Endodermal cell (in vitro differentiated cells): Measurements from ENCODE around the gene IER2. TPM values are rescaled to one million over a fixed set of nuclear protein-coding genes. Genes with fewer than 3 reads are reported as not detected.
A peak's percentile ranks its signal among the peaks of the same experiment; 100 is the strongest.

Experiments used
- DNase-seq: peaks from one replicate; pipeline ENCODE4 v3.0.0-alpha.2; 2017
- H3K27ac ChIP-seq: 2 replicates; pipeline ENCODE4 v1.5.1; 2013; ENCODE audit warnings: mild to moderate bottlenecking, low read depth, low read length, moderate library complexity
- H3K27me3 ChIP-seq: 2 replicates; pipeline ENCODE4 v1.6.1; 2013; ENCODE audit warnings: mild to moderate bottlenecking, low read length, moderate library complexity; ENCODE audit not compliant: insufficient read depth, control insufficient read depth, poor library complexity, severe bottlenecking
- H3K36me3 ChIP-seq: 2 replicates; pipeline ENCODE4 v1.7.0; 2013; ENCODE audit warnings: mild to moderate bottlenecking, low read length, moderate library complexity; ENCODE audit not compliant: control insufficient read depth, insufficient read depth
- H3K4me1 ChIP-seq: one replicate; pipeline ENCODE4 v1.7.0; 2013; ENCODE audit warnings: low read length; ENCODE audit not compliant: control insufficient read depth, insufficient read depth
- H3K4me3 ChIP-seq: 2 replicates; pipeline ENCODE4 v1.5.1; 2013; ENCODE audit warnings: mild to moderate bottlenecking, low read length, moderate library complexity
- H3K9ac ChIP-seq: 2 replicates; pipeline ENCODE4 v1.6.1; 2013; ENCODE audit warnings: mild to moderate bottlenecking, low read length, moderate library complexity; ENCODE audit not compliant: poor library complexity, severe bottlenecking; ENCODE audit errors: extremely low read depth
- H3K9me3 ChIP-seq: 2 replicates; pipeline ENCODE4 v1.6.1; 2013; ENCODE audit warnings: mild to moderate bottlenecking, low read length, moderate library complexity; ENCODE audit not compliant: control insufficient read depth
- H3K27ac Mint-ChIP-seq: 2 replicates; pipeline ENCODE4 v1.8.0; 2020; ENCODE audit warnings: mixed read lengths
- H3K27me3 Mint-ChIP-seq: 2 replicates; pipeline ENCODE4 v1.8.0; 2021; ENCODE audit warnings: mild to moderate bottlenecking, mixed read lengths; ENCODE audit not compliant: insufficient read depth
- H3K36me3 Mint-ChIP-seq: 2 replicates; pipeline ENCODE4 v1.8.0; 2020; ENCODE audit warnings: low read depth, mixed read lengths
- H3K4me1 Mint-ChIP-seq: 2 replicates; pipeline ENCODE4 v1.8.0; 2020; ENCODE audit warnings: mixed read lengths
- H3K4me3 Mint-ChIP-seq: 2 replicates; pipeline ENCODE4 v1.8.0; 2020; ENCODE audit warnings: mild to moderate bottlenecking, moderate library complexity, mixed read lengths
- H3K9me3 Mint-ChIP-seq: 2 replicates; pipeline ENCODE4 v1.8.0; 2020; ENCODE audit warnings: mild to moderate bottlenecking, mixed read lengths
- WGBS, 2 experiments: methylation state at CpG; one replicate each; pipeline versions ENCODE4 v1.1.5 to v1.1.7; 2013; ENCODE audit warnings: missing lambda C conversion rate in 2 of 2, mixed read lengths in 1 of 2; ENCODE audit not compliant: insufficient coverage in 1 of 2, insufficient read length in 1 of 2; 5-methylcytosine and 5-hydroxymethylcytosine counted together
- total RNA-seq, 2 donors: library from RNA; stranded (reverse); fragmentation: NEBNext Ultra II Directional in 1 of 2; extraction: Animal tissue kit (Norgen Biotek cat#: 25700) in 1 of 2; gene quantifications; 2 replicates in 1 of 2; 3 replicates in 1 of 2; pipeline ENCODE4 v1.2.1, GENCODE V29; 2021
- TF ChIP-seq, protein P1 (sequence below): fragments of 200-600 bp; sonication (generic); conservative IDR thresholded peaks from 2 replicates; pipeline ENCODE4 v1.5.0; 2021; ENCODE audit warnings: antibody characterized with exemption, mild to moderate bottlenecking

The IER2 gene
- total RNA-seq, 2 donors from 2014 or later, result 55.3 to 66.6 TPM

DNA sequence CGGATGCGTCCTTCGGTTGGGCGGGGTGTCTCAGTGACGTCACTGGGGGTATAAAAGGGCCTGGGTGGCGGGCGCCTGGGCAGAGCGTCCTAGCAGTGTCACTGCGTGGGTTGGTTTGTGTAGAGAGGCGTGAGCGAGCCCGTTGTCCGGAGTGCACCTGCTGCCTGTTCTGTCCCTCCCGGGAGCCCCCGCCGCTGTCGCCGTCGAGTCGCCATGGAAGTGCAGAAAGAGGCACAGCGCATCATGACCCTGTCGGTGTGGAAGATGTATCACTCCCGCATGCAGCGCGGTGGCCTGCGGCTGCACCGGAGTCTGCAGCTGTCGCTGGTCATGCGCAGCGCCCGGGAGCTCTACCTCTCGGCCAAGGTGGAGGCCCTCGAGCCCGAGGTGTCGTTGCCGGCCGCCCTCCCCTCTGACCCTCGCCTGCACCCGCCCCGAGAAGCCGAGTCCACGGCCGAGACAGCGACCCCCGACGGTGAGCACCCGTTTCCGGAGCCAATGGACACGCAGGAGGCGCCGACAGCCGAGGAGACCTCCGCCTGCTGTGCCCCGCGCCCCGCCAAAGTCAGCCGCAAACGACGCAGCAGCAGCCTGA, 2.9 kb downstream of the IER2 start:
- Histone ChIP-seq H3K4me1 (peaks cover 7% of the 10 kb centered on the region), H3K9me3 (no peaks in the 10 kb centered on the region), H3K27ac (peak overlapping the region; percentile 97), H3K27me3 (no peaks in the 10 kb centered on the region), H3K36me3 (no peaks in the 10 kb centered on the region), H3K9ac (peak overlapping the region; percentile 99), H3K4me3 (peak overlapping the region; percentile 82)
- Mint-ChIP-seq H3K9me3 (no peaks in the 10 kb centered on the region), H3K27ac (peak overlapping the region; percentile 100), H3K4me1 (peaks cover 8% of the 10 kb centered on the region), H3K27me3 (no peaks in the 10 kb centered on the region), H3K36me3 (peaks cover 13% of the 10 kb centered on the region), H3K4me3 (peak overlapping the region; percentile 100)
- peak; percentile 99 for DNase-seq
- TF ChIP-seq, protein P1, sequence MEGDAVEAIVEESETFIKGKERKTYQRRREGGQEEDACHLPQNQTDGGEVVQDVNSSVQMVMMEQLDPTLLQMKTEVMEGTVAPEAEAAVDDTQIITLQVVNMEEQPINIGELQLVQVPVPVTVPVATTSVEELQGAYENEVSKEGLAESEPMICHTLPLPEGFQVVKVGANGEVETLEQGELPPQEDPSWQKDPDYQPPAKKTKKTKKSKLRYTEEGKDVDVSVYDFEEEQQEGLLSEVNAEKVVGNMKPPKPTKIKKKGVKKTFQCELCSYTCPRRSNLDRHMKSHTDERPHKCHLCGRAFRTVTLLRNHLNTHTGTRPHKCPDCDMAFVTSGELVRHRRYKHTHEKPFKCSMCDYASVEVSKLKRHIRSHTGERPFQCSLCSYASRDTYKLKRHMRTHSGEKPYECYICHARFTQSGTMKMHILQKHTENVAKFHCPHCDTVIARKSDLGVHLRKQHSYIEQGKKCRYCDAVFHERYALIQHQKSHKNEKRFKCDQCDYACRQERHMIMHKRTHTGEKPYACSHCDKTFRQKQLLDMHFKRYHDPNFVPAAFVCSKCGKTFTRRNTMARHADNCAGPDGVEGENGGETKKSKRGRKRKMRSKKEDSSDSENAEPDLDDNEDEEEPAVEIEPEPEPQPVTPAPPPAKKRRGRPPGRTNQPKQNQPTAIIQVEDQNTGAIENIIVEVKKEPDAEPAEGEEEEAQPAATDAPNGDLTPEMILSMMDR, result no peak
- 0 to 1% methylated on average over 23 to 59 of the region's 59 CpGs for WGBS, 2 experiments

DNA sequence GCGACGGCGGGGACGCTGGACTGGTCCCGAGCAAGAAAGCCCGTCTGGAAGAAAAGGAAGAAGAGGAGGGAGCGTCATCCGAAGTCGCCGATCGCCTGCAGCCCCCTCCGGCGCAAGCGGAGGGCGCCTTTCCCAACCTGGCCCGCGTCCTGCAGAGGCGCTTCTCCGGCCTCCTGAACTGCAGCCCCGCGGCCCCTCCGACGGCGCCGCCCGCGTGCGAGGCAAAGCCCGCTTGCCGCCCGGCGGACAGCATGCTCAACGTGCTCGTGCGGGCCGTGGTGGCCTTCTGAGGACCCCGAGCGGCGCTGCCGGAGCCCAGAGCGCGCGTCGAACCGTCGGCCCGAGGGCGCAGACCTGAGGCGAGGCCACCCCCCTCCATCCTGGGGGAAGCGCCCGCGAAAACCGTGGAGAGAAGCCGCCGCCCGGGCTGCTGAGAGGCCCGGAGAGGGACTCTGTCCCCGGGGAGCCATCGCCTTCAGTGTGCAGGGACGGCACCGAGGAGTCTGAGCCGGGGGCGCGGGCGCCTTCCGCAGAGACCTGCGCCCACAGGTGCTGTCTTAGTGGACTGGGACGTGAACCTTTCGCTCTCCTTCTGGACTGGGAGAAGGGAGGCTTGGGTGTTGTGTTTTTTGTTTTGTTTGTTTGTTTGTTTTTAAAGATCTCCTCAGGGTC, 3.5 kb downstream of the IER2 start:
- no peaks in the 10 kb centered on the region for H3K9me3 Mint-ChIP-seq
- TF ChIP-seq, protein P1, result no peak
- H3K9me3 ChIP-seq, result no peaks in the 10 kb centered on the region
- peaks cover 13% of the 10 kb centered on the region for H3K36me3 Mint-ChIP-seq
- no peaks in the 10 kb centered on the region for H3K36me3 ChIP-seq
- H3K27ac Mint-ChIP-seq, result peak overlapping the region; percentile 100
- no peaks in the 10 kb centered on the region for H3K27me3 Mint-ChIP-seq
- 0 to 1% methylated on average over 16 to 69 of the region's 69 CpGs for WGBS, 2 experiments
- peak overlapping the region; percentile 99 for H3K9ac ChIP-seq
- H3K27ac ChIP-seq, result peak overlapping the region; percentile 97
- H3K4me3 ChIP-seq, result peak overlapping the region; percentile 82
- DNase-seq, result no peak
- peaks cover 7% of the 10 kb centered on the region for H3K4me1 ChIP-seq
- H3K27me3 ChIP-seq, result no peaks in the 10 kb centered on the region
- H3K4me3 Mint-ChIP-seq, result peak overlapping the region; percentile 100
- peaks cover 8% of the 10 kb centered on the region for H3K4me1 Mint-ChIP-seq

DNA sequence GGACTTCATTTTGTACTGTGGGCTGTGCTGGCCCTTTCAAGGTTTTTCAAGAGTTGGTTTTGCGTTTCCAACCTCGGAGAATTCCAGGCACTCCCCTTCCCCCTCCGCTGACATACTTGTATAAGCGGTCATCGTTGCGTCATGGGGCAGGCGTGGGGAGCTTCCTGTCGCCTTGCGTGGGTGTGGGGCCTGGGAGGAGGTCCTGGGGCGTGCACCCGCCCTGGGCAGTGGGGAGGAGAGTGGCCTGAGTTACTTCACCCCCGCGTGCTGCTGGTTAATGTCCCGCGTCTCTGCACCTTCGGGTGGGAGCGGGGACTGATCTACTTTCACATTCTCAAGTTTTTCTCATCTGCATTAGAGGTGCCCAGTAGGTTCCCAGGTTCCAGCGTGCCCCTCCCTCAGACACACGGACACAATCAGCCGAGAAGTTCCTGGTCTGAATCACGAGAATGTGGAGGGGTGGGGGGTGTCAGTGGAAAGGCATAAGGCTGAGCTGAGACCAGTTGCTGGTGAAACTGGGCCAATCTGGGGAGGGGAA, 4.1 kb downstream of the IER2 start:
- Histone ChIP-seq H3K27ac (peak overlapping the region; percentile 97), H3K9me3 (no peaks in the 10 kb centered on the region), H3K4me3 (peak overlapping the region; percentile 82), H3K9ac (peak overlapping the region; percentile 99), H3K36me3 (no peaks in the 10 kb centered on the region), H3K4me1 (peaks cover 7% of the 10 kb centered on the region), H3K27me3 (no peaks in the 10 kb centered on the region)
- Mint-ChIP-seq H3K4me1 (peaks cover 7% of the 10 kb centered on the region), H3K9me3 (no peaks in the 10 kb centered on the region), H3K27ac (peak overlapping the region; percentile 98), H3K36me3 (peaks cover 13% of the 10 kb centered on the region), H3K27me3 (no peaks in the 10 kb centered on the region), H3K4me3 (peak overlapping the region; percentile 100)
- TF ChIP-seq, protein P1, result no peak
- peak; percentile 69 for DNase-seq
- 0 to 3% methylated on average over 4 to 21 of the region's 21 CpGs for WGBS, 2 experiments
